ENCODE measurements around the gene UBASH3B. TPM values are rescaled to one million over a fixed set of nuclear protein-coding genes. Genes with fewer than 3 reads are reported as not detected.

Gene UBASH3B
- total RNA-seq, 1 donor: 21.4 TPM

DNA sequence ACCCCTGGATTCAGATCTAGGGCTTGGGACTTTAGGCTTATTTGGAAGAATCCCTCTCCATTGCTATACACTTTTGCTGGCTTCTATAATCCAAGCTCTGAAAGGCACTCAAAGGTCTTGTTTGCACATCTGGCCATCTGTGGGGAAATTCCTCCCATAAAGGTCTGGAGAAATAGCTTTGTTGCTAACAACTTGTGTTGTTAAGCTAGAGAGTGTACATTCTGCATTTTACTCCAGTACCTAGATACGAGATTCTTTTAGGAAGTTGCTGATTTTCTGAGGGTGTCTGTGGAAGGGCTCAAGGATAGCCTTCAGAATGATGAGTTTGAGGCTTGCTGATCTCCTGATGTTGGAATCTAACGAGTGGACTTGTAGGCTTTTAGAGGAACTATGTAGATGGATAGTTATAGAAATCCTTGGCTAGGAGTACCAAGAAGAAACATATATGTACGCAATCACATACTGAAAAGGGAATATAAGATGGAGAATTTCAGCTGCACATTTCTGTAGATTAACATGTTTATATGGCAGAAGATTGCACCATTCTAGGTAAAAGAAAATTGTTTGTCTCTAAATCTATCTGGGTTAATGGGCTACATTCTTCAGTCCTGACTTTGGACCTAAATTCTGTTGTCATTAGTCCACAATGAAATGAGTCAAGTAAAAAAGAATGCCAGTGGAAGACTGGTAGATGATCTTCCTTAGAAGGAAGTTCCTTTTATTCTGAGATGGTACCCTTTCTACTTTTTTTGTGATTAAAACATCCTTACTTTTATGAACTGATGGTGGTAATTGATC is 51.0 kb downstream of the UBASH3B start:
- Histone ChIP-seq H3K27ac (ENCODE audit: low read depth, low read length) (peak overlapping the region; percentile 98), H3K36me3 (ENCODE audit: insufficient read depth, low read length) (no peaks in the 10 kb centered on the region), H3K4me3 (ENCODE audit: insufficient read depth, low read length) (no peak overlapping the region), H3K27me3 (ENCODE audit: insufficient read depth, low read length) (no peaks in the 10 kb centered on the region), H3K4me1 (ENCODE audit: insufficient read depth, low read length) (peaks cover 50% of the 10 kb centered on the region), H2AFZ (ENCODE audit: low read length) (no peak overlapping the region), H3K79me2 (ENCODE audit: insufficient read depth, low read length) (peaks cover 65% of the 10 kb centered on the region), H3K9me3 (ENCODE audit: low read depth, low read length) (no peaks in the 10 kb centered on the region), H3K4me2 (ENCODE audit: insufficient read depth, low read length) (peak overlapping the region; percentile 60), H4K20me1 (ENCODE audit: insufficient read depth, low read length) (no peaks in the 10 kb centered on the region)
- TF ChIP-seq, protein P1, sequence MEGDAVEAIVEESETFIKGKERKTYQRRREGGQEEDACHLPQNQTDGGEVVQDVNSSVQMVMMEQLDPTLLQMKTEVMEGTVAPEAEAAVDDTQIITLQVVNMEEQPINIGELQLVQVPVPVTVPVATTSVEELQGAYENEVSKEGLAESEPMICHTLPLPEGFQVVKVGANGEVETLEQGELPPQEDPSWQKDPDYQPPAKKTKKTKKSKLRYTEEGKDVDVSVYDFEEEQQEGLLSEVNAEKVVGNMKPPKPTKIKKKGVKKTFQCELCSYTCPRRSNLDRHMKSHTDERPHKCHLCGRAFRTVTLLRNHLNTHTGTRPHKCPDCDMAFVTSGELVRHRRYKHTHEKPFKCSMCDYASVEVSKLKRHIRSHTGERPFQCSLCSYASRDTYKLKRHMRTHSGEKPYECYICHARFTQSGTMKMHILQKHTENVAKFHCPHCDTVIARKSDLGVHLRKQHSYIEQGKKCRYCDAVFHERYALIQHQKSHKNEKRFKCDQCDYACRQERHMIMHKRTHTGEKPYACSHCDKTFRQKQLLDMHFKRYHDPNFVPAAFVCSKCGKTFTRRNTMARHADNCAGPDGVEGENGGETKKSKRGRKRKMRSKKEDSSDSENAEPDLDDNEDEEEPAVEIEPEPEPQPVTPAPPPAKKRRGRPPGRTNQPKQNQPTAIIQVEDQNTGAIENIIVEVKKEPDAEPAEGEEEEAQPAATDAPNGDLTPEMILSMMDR (IDR thresholded peaks at IDR 0.05; ENCODE audit: extremely low read depth, low read depth, low read length): no peak
- peak; percentile 94 for DNase-seq (ENCODE audit: insufficient read length, low spot score, missing footprints)

GRCh38 chr11:122707111-122707510 is 51.6 kb downstream of the UBASH3B start:
- DNase-seq (ENCODE audit: insufficient read length, low spot score, missing footprints): peak; percentile 4
- Histone ChIP-seq H3K79me2 (ENCODE audit: insufficient read depth, low read length) (peaks cover 60% of the 10 kb centered on the region), H3K4me3 (ENCODE audit: insufficient read depth, low read length) (no peak overlapping the region), H3K27ac (ENCODE audit: low read depth, low read length) (peak overlapping the region; percentile 98), H3K4me1 (ENCODE audit: insufficient read depth, low read length) (peaks cover 57% of the 10 kb centered on the region), H4K20me1 (ENCODE audit: insufficient read depth, low read length) (no peaks in the 10 kb centered on the region), H2AFZ (ENCODE audit: low read length) (peak overlapping the region; percentile 20), H3K4me2 (ENCODE audit: insufficient read depth, low read length) (peak overlapping the region; percentile 60), H3K9me3 (ENCODE audit: low read depth, low read length) (no peaks in the 10 kb centered on the region), H3K36me3 (ENCODE audit: insufficient read depth, low read length) (no peaks in the 10 kb centered on the region), H3K27me3 (ENCODE audit: insufficient read depth, low read length) (no peaks in the 10 kb centered on the region)
- TF ChIP-seq, protein P1 (IDR thresholded peaks at IDR 0.05; ENCODE audit: extremely low read depth, low read depth, low read length): no peak

DNA sequence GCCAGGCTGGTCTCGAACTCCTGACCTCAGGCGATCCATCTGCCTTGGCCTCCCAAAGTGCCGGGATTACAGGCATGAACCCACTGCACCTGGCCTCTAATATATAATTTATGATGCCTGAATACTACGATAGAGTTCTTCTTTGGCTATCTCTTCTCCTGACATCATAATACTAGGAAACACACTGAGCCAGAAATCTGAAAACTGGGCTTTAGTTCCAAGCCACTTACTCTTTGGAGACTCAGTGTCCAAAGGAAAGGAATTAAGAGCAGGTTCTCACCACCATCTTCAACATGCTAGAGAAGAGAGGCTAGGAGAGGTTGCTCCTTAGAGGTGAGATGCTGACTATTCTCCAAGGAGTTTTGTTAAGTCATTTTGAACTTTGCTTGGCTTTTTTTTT is 52.4 kb downstream of the UBASH3B start:
- H3K9me3 ChIP-seq (ENCODE audit: low read depth, low read length): no peaks in the 10 kb centered on the region

More for the DNA sequence above, 52.4 kb downstream of the UBASH3B start:
- no peak overlapping the region for H3K4me2 ChIP-seq (ENCODE audit: insufficient read depth, low read length)
- no peak overlapping the region for H3K4me3 ChIP-seq (ENCODE audit: insufficient read depth, low read length)
- H3K27me3 ChIP-seq (ENCODE audit: insufficient read depth, low read length): no peaks in the 10 kb centered on the region
- TF ChIP-seq, protein P1 (IDR thresholded peaks at IDR 0.05; ENCODE audit: extremely low read depth, low read depth, low read length): no peak
- no peak for DNase-seq (ENCODE audit: insufficient read length, low spot score, missing footprints)
- no peak overlapping the region for H2AFZ ChIP-seq (ENCODE audit: low read length)
- peaks cover 61% of the 10 kb centered on the region for H3K4me1 ChIP-seq (ENCODE audit: insufficient read depth, low read length)
- H3K79me2 ChIP-seq (ENCODE audit: insufficient read depth, low read length): peaks cover 57% of the 10 kb centered on the region
- no peaks in the 10 kb centered on the region for H3K36me3 ChIP-seq (ENCODE audit: insufficient read depth, low read length)
- no peaks in the 10 kb centered on the region for H4K20me1 ChIP-seq (ENCODE audit: insufficient read depth, low read length)
- H3K27ac ChIP-seq (ENCODE audit: low read depth, low read length): peak overlapping the region; percentile 98

All from osteoblast (primary cell).